ENCODE measurements around the gene GOLGA6D.
"Not testable (repeated sequence)": the region's sequence is repeated elsewhere in the genome, so short reads cannot be mapped to it uniquely, and the experiment has no call there.

GOLGA6D gene

GRCh38 chr15:75335313-75335704 is 52.7 kb downstream of the GOLGA6D start:
- DNase-seq: no peak

- no peak for DNase-seq
These were observed 53.2 kb downstream of the GOLGA6D start, which contains the start of gene COMMD4 for GRCh38 chr15:75335705-75336355. TSS of gene COMMD4 (plus strand) at chr15:75336063. CDS start at chr15:75336090, 27 bp downstream.

DNA sequence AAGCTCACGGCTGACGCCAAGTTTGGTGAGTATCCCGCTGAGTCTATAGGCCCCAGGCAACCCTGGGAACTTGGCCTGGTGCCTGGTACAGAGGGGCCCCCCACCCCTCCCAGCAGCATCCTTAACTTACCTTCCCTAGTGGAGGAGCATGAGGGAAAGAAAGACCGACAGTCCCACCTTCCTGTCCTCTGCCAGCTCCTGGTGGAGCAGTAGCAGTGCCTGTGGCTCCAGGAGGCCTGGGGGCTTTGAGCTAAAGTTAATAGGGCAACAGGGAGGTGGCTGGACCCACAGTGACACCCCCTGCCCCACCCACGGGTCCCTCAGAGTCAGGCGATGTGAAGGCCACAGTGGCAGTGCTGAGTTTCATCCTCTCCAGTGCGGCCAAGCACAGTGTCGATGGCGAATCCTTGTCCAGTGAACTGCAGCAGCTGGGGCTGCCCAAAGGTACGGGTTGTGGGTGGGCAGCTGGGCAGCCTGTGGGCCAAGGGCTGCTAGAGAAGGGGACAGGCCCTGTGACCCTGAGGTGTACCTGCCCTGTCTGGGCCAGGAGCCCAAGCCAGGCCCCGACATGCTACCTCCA is 56.1 kb downstream of the GOLGA6D start:
- DNase-seq: no peak

DNA sequence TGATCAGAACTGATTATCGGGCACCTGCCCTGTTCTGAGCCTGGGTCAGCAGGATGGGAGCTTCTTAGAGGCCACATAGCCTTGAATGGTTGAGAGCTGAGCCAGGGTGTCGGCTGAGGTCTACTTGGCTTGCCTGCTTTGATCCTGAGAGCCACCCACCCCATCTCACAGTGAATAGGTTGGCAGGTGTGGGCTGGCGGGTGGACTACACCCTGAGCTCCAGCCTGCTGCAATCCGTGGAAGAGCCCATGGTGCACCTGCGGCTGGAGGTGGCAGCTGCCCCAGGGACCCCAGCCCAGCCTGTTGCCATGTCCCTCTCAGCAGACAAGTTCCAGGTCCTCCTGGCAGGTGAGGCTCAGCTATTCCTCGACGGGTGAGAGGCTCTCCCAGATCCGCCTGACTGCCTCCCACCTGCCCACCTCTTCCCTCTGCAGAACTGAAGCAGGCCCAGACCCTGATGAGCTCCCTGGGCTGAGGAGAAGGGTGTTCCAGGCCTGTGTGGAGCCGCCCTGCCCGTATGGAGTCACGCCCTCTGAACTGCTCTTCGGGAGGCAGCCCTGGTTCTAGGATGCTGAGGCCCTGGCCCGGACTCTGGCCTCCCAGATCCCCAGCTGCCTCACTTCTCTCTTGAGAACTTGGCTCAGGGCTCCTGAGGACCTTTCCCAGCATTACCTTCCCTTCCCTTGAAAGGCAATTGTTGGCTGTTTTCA is 57.1 kb downstream of the GOLGA6D start:
- DNase-seq: no peak

- no peak for DNase-seq
These were observed 59.6 kb downstream of the GOLGA6D start for GRCh38 chr15:75342221-75342620.

GRCh38 chr15:75343953-75344352 is 61.3 kb downstream of the GOLGA6D start:
- not testable (repeated sequence) for DNase-seq
